ENCODE results near the gene CDK9.

- TF ChIP-seq CTCF (IDR thresholded peaks at IDR 0.05) = no peak
- TF ChIP-seq POLR2A (IDR thresholded peaks at IDR 0.05) = no peak
Observed at GRCh38 chr9:127837346-127837745, 51.5 kb downstream of the CDK9 start.
